C4-2B (cell line): ENCODE results near the gene NELL1.
"Not testable (repeated sequence)": the region's sequence is repeated elsewhere in the genome, so short reads cannot be mapped to it uniquely, and the experiment has no call there.

Source experiments
- ZFX ChIP-seq: fragments of 450-650 bp; IDR thresholded peaks from 2 replicates; pipeline ENCODE4 v1.6.1; 2017
- TF ChIP-seq, protein P1 (sequence below): fragments of 450-650 bp; conservative IDR thresholded peaks from 2 replicates; pipeline ENCODE4 v1.5.1; 2017; ENCODE audit warnings: mild to moderate bottlenecking

DNA sequence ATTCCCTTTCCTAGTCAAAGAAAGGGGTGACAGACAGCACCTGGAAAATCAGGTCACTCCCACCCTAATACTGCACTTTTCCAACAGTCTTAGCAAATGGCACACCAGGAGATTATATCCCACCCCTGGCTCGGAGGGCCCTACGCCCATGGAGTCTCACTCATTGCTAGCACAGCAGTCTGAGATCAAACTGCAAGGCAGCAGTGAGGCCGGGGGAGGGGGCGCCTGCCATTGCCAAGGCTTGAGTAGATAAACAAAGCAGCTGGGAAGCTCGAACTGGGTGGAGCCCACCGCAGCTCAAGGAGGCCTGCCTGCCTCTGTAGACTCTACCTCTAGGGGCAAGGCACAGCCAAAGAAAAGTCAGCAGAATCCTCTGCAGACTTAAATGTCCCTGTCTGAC is 602.8 kb downstream of the NELL1 start:
- TF ChIP-seq, protein P1, sequence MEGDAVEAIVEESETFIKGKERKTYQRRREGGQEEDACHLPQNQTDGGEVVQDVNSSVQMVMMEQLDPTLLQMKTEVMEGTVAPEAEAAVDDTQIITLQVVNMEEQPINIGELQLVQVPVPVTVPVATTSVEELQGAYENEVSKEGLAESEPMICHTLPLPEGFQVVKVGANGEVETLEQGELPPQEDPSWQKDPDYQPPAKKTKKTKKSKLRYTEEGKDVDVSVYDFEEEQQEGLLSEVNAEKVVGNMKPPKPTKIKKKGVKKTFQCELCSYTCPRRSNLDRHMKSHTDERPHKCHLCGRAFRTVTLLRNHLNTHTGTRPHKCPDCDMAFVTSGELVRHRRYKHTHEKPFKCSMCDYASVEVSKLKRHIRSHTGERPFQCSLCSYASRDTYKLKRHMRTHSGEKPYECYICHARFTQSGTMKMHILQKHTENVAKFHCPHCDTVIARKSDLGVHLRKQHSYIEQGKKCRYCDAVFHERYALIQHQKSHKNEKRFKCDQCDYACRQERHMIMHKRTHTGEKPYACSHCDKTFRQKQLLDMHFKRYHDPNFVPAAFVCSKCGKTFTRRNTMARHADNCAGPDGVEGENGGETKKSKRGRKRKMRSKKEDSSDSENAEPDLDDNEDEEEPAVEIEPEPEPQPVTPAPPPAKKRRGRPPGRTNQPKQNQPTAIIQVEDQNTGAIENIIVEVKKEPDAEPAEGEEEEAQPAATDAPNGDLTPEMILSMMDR, result not testable (repeated sequence)
- not testable (repeated sequence) for TF ChIP-seq ZFX
